GM12872 (cell line): Measurements from ENCODE around the gene ZMYND8.

Experiments used
- TF ChIP-seq, protein P1 (sequence below): IDR thresholded peaks from 3 replicates; pipeline ENCODE4 v1.5.1; 2011; ENCODE audit warnings: low read depth, mild to moderate bottlenecking, low read length, moderate library complexity; ENCODE audit not compliant: insufficient read depth

ZMYND8 gene

DNA sequence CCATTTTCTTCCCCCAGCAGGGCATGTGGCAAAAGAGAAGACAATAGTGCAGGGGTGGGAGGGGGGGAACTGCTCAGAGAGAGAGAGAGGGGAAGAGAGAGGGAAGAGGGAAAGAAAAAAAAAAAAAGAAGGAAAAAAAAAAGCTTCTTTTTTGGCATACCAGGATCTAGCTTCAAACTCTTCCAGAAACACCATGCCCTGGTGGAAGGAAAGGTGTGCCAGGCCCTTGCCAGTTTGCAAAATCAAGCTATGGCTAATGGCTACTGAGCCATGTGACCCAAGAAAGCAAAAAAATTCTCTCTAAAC, 326 bp downstream of the ZMYND8 start:
- TF ChIP-seq, protein P1, sequence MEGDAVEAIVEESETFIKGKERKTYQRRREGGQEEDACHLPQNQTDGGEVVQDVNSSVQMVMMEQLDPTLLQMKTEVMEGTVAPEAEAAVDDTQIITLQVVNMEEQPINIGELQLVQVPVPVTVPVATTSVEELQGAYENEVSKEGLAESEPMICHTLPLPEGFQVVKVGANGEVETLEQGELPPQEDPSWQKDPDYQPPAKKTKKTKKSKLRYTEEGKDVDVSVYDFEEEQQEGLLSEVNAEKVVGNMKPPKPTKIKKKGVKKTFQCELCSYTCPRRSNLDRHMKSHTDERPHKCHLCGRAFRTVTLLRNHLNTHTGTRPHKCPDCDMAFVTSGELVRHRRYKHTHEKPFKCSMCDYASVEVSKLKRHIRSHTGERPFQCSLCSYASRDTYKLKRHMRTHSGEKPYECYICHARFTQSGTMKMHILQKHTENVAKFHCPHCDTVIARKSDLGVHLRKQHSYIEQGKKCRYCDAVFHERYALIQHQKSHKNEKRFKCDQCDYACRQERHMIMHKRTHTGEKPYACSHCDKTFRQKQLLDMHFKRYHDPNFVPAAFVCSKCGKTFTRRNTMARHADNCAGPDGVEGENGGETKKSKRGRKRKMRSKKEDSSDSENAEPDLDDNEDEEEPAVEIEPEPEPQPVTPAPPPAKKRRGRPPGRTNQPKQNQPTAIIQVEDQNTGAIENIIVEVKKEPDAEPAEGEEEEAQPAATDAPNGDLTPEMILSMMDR = no peak

DNA sequence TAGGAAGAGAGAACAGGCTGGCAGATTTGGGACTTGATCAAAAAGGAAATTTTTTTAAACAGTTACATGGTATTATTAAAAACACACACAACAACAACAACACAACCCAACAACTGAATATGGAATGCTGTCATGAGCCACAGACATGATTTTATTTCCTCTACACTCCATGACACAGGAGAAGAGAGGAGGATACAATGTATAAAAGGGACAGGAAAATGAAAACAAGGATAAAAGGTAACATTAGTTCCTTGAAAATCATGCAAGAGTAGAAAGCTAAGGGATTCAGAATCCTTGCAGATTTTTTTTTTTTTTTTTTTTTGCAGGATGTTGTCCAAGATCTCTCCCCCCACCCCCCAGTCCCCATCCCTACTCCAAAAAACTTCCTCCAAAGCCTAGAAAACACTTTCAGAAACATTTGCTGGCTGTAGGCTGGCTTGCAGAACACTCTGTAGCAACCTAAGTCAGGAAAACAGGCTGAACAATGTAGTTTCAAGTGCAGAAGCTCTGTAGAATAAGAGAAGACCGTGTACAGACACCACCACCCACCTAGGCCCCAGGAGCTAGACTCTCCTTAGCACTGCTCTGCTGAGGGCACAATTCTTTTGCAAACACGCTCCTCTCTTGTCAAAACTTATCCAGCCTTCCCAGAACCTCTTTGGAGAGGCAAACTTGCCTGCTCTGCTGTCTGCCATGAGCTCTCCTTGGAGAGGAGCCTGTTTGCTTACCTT, 845 bp downstream of the ZMYND8 start:
- TF ChIP-seq, protein P1 = no peak

DNA sequence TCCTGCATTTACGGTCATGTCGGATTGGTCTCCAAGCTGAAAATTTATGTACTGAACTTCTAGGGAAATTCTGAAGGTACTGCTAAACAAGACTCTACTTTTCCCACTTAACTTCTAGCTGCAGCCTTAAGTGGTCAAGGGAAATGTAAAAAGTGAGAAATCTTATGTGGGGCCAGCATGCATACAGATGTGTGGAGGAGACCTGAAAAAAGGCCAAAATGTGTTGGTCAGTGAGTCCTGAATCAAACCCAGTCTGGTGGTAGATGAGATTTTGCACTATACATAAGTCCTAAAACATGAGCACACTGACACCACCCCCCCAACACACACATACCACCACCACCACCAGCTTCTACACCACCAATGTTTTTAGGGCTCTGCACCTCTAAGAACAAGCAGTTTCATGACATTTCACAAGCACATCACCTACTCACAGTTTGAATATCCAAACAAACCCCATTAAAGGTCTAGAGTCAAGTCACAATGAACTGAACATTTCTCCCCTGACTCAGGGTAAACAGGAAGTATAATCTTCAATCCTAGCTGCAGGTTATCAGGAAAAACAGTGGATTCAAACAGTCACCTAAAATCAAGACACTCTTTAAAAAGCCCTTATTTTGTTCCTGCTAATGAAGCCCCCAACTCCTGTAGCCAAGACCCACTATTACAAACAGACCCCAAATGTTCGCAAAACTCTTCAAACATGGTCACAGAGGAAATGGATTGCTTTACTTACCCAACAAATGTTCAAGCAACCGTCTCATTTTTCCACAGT, 1.6 kb downstream of the ZMYND8 start:
- TF ChIP-seq, protein P1 = no peak

DNA sequence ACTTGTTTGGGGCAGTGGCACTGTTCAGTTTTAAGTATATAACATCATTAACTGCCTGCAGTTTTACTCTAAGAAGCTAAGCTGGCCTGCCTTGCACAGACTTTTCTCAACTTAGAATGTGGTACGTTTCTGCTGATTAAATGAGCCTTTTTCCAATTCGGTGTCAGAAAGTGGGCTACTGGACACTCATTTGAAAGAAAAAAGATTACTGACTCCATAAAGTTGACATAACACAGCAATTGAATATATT, 2.1 kb downstream of the ZMYND8 start:
- TF ChIP-seq, protein P1 = no peak

DNA sequence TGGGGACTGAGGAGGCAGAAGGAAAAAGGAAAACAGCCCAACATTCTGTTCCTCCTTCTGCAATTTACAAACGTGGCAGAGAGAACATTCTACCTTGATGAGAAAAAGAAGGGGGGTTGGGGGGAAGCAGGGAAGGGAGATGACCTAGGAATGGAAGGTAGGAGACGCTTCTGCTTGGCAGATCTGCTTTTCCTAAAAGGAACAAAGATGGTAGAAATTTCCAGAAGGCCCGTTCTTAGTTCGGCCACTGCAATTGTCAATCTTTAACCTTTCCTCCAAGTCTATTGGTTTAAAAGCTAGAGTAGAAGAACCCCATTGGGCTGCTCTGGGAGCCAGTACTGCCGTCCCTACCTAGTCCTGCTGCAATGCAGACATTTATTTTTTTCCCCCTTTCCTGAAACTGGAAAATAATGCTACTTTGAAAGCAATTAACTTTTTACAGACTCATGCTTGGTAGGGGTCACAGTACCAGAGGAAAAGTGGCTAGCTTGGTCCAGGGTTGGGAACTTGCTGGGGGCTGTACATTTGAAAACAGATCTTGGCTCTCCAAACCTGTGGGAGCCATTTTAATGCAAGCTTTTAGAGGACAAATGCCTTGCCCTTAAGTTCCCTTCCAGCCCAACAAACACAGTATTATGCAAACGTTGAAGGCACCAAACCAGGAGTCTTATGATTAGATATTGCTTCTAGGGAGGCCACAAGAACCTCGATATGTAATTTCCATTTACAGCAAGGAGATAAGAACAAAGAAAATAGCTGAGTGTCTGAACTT, 2.6 kb downstream of the ZMYND8 start:
- TF ChIP-seq, protein P1 = no peak

DNA sequence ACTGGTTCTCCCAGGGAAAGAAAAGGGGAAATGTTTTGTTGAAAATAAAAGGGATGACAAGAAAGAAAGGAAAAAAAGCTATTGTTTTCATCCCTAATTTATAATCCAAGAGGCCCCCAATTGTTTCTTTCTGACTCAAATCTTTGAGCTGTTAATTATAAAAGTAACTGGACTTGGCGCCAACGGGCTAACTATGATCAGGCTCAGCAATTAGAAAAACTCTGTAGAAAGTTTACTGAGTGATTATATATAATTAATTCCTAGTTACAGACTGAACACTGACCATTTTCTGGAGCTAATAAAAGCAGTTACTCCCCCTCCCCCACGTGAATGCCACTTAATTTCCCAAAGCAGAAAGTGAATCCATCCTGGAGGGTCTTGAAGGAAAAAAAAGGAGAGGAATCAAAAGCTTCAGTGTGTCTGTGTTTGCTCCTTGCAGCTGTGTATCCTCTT, 3.2 kb downstream of the ZMYND8 start:
- TF ChIP-seq, protein P1 = no peak
